Measurements from ENCODE around the gene ZFYVE9.
A peak's percentile ranks its signal among the peaks of the same experiment; 100 is the strongest.
"Not testable (repeated sequence)": the region's sequence is repeated elsewhere in the genome, so short reads cannot be mapped to it uniquely, and the experiment has no call there.

The ZFYVE9 gene

GRCh38 chr1:52141513-52142219, at the start of gene ZFYVE9:
Gene ZFYVE9 (plus strand): TSS chr1:52142089. CDS start chr1:52233207, 91,118 bp downstream.
- H3K4me3 ChIP-seq (ENCODE audit: low read depth, low read length), result peak within 1 kb of the TSS; percentile 82
- peak; percentile 50 for TF ChIP-seq CTCF (conservative IDR thresholded peaks at IDR 0.05; ENCODE audit: low read depth, low read length)
- peak; percentile 79 for DNase-seq (ENCODE audit: low read depth)

- not testable (repeated sequence) for H3K4me3 ChIP-seq (ENCODE audit: low read depth, low read length); DNase-seq (ENCODE audit: low read depth)
Observed at GRCh38 chr1:52094300-52094699, 47.6 kb upstream of the ZFYVE9 start.

- TF ChIP-seq CTCF (conservative IDR thresholded peaks at IDR 0.05; ENCODE audit: low read depth, low read length), result no peak
- DNase-seq (ENCODE audit: low read depth), result no peak
- no peak overlapping the region for H3K4me3 ChIP-seq (ENCODE audit: low read depth, low read length)
Observed at GRCh38 chr1:52096216-52096615, 45.7 kb upstream of the ZFYVE9 start.

GRCh38 chr1:52098139-52098871, 43.6 kb upstream of the ZFYVE9 start:
- no peak for DNase-seq (ENCODE audit: low read depth)
- no peak overlapping the region for H3K4me3 ChIP-seq (ENCODE audit: low read depth, low read length)
- no peak for TF ChIP-seq CTCF (conservative IDR thresholded peaks at IDR 0.05; ENCODE audit: low read depth, low read length)

- TF ChIP-seq CTCF (conservative IDR thresholded peaks at IDR 0.05; ENCODE audit: low read depth, low read length), result no peak
- DNase-seq (ENCODE audit: low read depth), result peak; percentile 38
Observed at GRCh38 chr1:52102336-52103013, 39.4 kb upstream of the ZFYVE9 start.

GRCh38 chr1:52111492-52111891, 30.4 kb upstream of the ZFYVE9 start:
- no peak overlapping the region for H3K4me3 ChIP-seq (ENCODE audit: low read depth, low read length)
- TF ChIP-seq CTCF (conservative IDR thresholded peaks at IDR 0.05; ENCODE audit: low read depth, low read length), result no peak
- no peak for DNase-seq (ENCODE audit: low read depth)

More at GRCh38 chr1:52102336-52103013, 39.4 kb upstream of the ZFYVE9 start:
- H3K4me3 ChIP-seq (ENCODE audit: low read depth, low read length), result no peak overlapping the region

- TF ChIP-seq CTCF (conservative IDR thresholded peaks at IDR 0.05; ENCODE audit: low read depth, low read length), result no peak
- DNase-seq (ENCODE audit: low read depth), result no peak
Observed at GRCh38 chr1:52112489-52112888, 29.4 kb upstream of the ZFYVE9 start.

More at GRCh38 chr1:52112489-52112888, 29.4 kb upstream of the ZFYVE9 start:
- no peak overlapping the region for H3K4me3 ChIP-seq (ENCODE audit: low read depth, low read length)
